SK-N-SH treated with all-trans-retinoic acid at 6 μM for 48 hours (cell line): ENCODE results near the gene ANKS1A.

ENCODE experiments used
- CSDC2 ChIP-seq: fragments of 250-450 bp; sonication (Bioruptor Pico); IDR thresholded peaks from 2 replicates; pipeline ENCODE4 v1.5.0; 2020; ENCODE audit warnings: mild to moderate bottlenecking, moderate library complexity
- ESRRG ChIP-seq: fragments of 250-450 bp; sonication (Bioruptor Pico); IDR thresholded peaks from 2 replicates; pipeline ENCODE4 v1.6.1; 2021; ENCODE audit warnings: mild to moderate bottlenecking
- PPARA ChIP-seq: fragments of 250-450 bp; sonication (Bioruptor Pico); IDR thresholded peaks from 2 replicates; pipeline ENCODE4 v1.5.0; 2020; ENCODE audit warnings: mild to moderate bottlenecking, borderline replicate concordance
- ZFP3 ChIP-seq: fragments of 250-450 bp; sonication (Bioruptor Pico); IDR thresholded peaks from 2 replicates; pipeline ENCODE4 v1.5.0; 2020; ENCODE audit warnings: mild to moderate bottlenecking, moderate library complexity
- ZFP30 ChIP-seq: fragments of 450-650 bp; formaldehyde crosslinking; IDR thresholded peaks from 2 replicates; pipeline ENCODE4 v1.5.0; 2022; ENCODE audit warnings: mild to moderate bottlenecking, moderate library complexity
- TF ChIP-seq, protein P1 (sequence below): fragments of 250-450 bp; sonication (Bioruptor Pico); IDR thresholded peaks from 2 replicates; pipeline ENCODE4 v1.5.1; 2020; ENCODE audit warnings: low read depth, mild to moderate bottlenecking, moderate library complexity
- TF ChIP-seq, protein P2 (sequence below): fragments of 250-450 bp; sonication (Bioruptor Pico); IDR thresholded peaks from 2 replicates; pipeline ENCODE4 v1.8.0; 2020; ENCODE audit warnings: mild to moderate bottlenecking, moderate library complexity, borderline replicate concordance

DNA sequence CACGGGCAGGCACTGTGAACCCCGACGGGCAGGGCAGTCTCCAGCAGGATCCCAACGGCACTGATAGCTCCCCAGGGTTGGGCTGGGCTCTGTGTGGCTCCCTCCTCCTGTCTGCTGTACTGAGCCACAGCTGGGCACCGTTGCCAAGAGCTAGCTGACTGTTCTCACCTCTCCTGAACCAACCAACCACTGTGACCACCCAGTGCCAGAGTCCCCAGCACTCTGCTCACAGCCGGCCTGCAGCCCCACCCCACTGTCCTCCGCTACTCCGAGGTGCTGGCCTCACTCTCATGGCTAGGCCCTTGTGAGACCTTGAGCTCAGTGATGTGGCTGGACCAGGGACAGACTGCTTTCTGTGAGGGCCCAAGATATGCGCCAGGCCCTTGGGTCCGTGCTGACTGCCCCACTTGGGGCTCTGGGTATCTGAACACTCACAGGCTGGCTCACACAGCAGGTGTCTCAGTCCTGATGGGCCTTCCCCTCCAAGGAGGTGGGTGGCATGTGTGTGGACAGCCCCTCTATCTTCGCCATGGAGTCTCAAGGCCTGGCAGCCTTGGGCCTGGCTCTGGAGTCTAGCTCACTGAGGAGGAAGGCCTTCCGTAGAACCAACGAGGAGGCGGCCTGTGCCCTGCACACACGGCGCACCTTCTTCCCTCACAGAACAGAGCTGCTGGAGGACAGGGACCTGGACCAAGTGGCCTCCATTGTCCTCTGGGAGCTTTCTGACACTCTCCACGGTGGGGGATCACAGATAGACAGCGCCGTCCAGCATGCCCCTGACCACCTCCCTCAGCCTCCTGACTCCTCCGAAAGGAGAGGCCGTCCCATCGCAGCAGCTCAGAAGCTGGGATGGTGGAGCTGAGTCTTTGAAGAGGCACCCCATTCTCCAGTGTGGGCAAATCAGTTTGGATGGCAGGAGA is 198.6 kb downstream of the ANKS1A start:
- TF ChIP-seq ZFP30 (CRISPR knock-in tag) (no peak), CSDC2 (CRISPR knock-in tag) (no peak), ZFP3 (CRISPR knock-in tag) (no peak), PPARA (CRISPR knock-in tag) (no peak), ESRRG (CRISPR knock-in tag) (no peak)
- TF ChIP-seq, protein P1, sequence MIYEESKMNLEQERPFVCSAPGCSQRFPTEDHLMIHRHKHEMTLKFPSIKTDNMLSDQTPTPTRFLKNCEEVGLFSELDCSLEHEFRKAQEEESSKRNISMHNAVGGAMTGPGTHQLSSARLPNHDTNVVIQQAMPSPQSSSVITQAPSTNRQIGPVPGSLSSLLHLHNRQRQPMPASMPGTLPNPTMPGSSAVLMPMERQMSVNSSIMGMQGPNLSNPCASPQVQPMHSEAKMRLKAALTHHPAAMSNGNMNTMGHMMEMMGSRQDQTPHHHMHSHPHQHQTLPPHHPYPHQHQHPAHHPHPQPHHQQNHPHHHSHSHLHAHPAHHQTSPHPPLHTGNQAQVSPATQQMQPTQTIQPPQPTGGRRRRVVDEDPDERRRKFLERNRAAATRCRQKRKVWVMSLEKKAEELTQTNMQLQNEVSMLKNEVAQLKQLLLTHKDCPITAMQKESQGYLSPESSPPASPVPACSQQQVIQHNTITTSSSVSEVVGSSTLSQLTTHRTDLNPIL: no peak
- TF ChIP-seq, protein P2, sequence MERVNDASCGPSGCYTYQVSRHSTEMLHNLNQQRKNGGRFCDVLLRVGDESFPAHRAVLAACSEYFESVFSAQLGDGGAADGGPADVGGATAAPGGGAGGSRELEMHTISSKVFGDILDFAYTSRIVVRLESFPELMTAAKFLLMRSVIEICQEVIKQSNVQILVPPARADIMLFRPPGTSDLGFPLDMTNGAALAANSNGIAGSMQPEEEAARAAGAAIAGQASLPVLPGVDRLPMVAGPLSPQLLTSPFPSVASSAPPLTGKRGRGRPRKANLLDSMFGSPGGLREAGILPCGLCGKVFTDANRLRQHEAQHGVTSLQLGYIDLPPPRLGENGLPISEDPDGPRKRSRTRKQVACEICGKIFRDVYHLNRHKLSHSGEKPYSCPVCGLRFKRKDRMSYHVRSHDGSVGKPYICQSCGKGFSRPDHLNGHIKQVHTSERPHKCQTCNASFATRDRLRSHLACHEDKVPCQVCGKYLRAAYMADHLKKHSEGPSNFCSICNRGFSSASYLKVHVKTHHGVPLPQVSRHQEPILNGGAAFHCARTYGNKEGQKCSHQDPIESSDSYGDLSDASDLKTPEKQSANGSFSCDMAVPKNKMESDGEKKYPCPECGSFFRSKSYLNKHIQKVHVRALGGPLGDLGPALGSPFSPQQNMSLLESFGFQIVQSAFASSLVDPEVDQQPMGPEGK: no peak
